ENCODE results near the gene MCL1.

GRCh38 chr1:150576794-150577556, 2.4 kb downstream of the MCL1 start:
- TF ChIP-seq CTCF (optimal IDR thresholded peaks at IDR 0.05 in 1 of 3, IDR thresholded peaks at IDR 0.05 in 1 of 3, conservative IDR thresholded peaks at IDR 0.05 in 1 of 3; ENCODE audit: extremely low read depth in 1 of 3, insufficient read depth in 2 of 3, low read length in 3 of 3) = no peak
- TF ChIP-seq EZH2 (IDR thresholded peaks at IDR 0.05; ENCODE audit: low read length) = no peak
